Chondrocyte (in vitro differentiated cells): ENCODE measurements around the gene TPGS1. TPM values are rescaled to one million over a fixed set of nuclear protein-coding genes. Genes with fewer than 3 reads are reported as not detected.
"Not testable (repeated sequence)": the region's sequence is repeated elsewhere in the genome, so short reads cannot be mapped to it uniquely, and the experiment has no call there.

Source experiments
- DNase-seq: peaks from one replicate; pipeline ENCODE4 v3.0.0; 2021; ENCODE audit warnings: mixed read lengths, low spot score
- H3K27ac Mint-ChIP-seq: one replicate; pipeline ENCODE4 v1.8.0; 2021; ENCODE audit warnings: mild to moderate bottlenecking, moderate library complexity, mixed read lengths; ENCODE audit not compliant: unreplicated experiment
- H3K27me3 Mint-ChIP-seq: 2 replicates; pipeline ENCODE4 v1.8.0; 2021; ENCODE audit warnings: low read depth, mixed read lengths
- H3K36me3 Mint-ChIP-seq: 2 replicates; pipeline ENCODE4 v1.8.0; 2021; ENCODE audit warnings: low read depth, mixed read lengths
- H3K4me1 Mint-ChIP-seq: 2 replicates; pipeline ENCODE4 v1.8.0; 2021; ENCODE audit warnings: low read depth, mild to moderate bottlenecking, mixed read lengths
- H3K4me3 Mint-ChIP-seq: one replicate; pipeline ENCODE4 v1.8.0; 2021; ENCODE audit warnings: mild to moderate bottlenecking, moderate library complexity, mixed read lengths; ENCODE audit not compliant: unreplicated experiment
- H3K9me3 Mint-ChIP-seq: 2 replicates; pipeline ENCODE4 v1.8.0; 2021; ENCODE audit warnings: low read depth, mixed read lengths
- CTCF ChIP-seq: fragments of 200-600 bp; sonication (generic); IDR thresholded peaks from 2 replicates; pipeline ENCODE4 v1.5.0; 2021; ENCODE audit warnings: antibody characterized with exemption, mild to moderate bottlenecking, moderate library complexity
- total RNA-seq: library from RNA; stranded (reverse); gene quantifications from 3 replicates; pipeline ENCODE4 v1.2.1, GENCODE V29; 2021

Gene TPGS1
- total RNA-seq, 1 donor from 2014 or later, result 22.6 TPM

GRCh38 chr19:478976-479375 is 28.3 kb upstream of the TPGS1 start:
- DNase-seq, result no peak
- Mint-ChIP-seq H3K27ac (no peak overlapping the region), H3K36me3 (peaks cover 3% of the 10 kb centered on the region), H3K9me3 (peaks cover 8% of the 10 kb centered on the region), H3K4me3 (no peak overlapping the region), H3K27me3 (no peaks in the 10 kb centered on the region), H3K4me1 (peaks cover 6% of the 10 kb centered on the region)
- TF ChIP-seq CTCF, result no peak

GRCh38 chr19:480016-480855 is 27.1 kb upstream of the TPGS1 start:
- H3K27ac Mint-ChIP-seq, result peak overlapping the region; percentile 94
- peak; percentile 86 for TF ChIP-seq CTCF
- H3K4me1 Mint-ChIP-seq, result peaks cover 6% of the 10 kb centered on the region
- peaks cover 8% of the 10 kb centered on the region for H3K9me3 Mint-ChIP-seq
- no peak for DNase-seq
- H3K27me3 Mint-ChIP-seq, result no peaks in the 10 kb centered on the region
- H3K4me3 Mint-ChIP-seq, result peak overlapping the region; percentile 73
- H3K36me3 Mint-ChIP-seq, result peaks cover 3% of the 10 kb centered on the region

GRCh38 chr19:481100-481499 is 26.2 kb upstream of the TPGS1 start:
- not testable (repeated sequence) for DNase-seq, H3K27ac Mint-ChIP-seq, H3K9me3 Mint-ChIP-seq, H3K27me3 Mint-ChIP-seq, H3K4me3 Mint-ChIP-seq, H3K36me3 Mint-ChIP-seq
- H3K4me1 Mint-ChIP-seq, result peaks cover 15% of the 10 kb centered on the region

GRCh38 chr19:482186-483041 is 24.9 kb upstream of the TPGS1 start:
- no peaks in the 10 kb centered on the region for H3K27me3 Mint-ChIP-seq
- H3K9me3 Mint-ChIP-seq, result peaks cover 8% of the 10 kb centered on the region
- DNase-seq, result no peak
- peaks cover 17% of the 10 kb centered on the region for H3K4me1 Mint-ChIP-seq
- H3K27ac Mint-ChIP-seq, result no peak overlapping the region
- H3K36me3 Mint-ChIP-seq, result peaks cover 3% of the 10 kb centered on the region
- peak; percentile 17 for TF ChIP-seq CTCF
- no peak overlapping the region for H3K4me3 Mint-ChIP-seq

- Mint-ChIP-seq H3K9me3 (peaks cover 8% of the 10 kb centered on the region), H3K27me3 (no peaks in the 10 kb centered on the region), H3K27ac (no peak overlapping the region), H3K36me3 (peaks cover 3% of the 10 kb centered on the region), H3K4me3 (no peak overlapping the region), H3K4me1 (peaks cover 22% of the 10 kb centered on the region)
- no peak for TF ChIP-seq CTCF
- no peak for DNase-seq
Observed at GRCh38 chr19:483332-484072, 23.8 kb upstream of the TPGS1 start.
